Urothelium cell line (cell line): ENCODE measurements around the gene PSMD4.
A peak's percentile ranks its signal among the peaks of the same experiment; 100 is the strongest.

ENCODE experiments used
- DNase-seq: peaks from one replicate; pipeline ENCODE4 v3.0.0; 2011; ENCODE audit warnings: low spot score, mixed read lengths
- FAIRE-seq: peaks from 2 replicates; lab custom pipeline; 2011; peaks lifted over from hg19 to GRCh38; lab: Jason Lieb, UNC

The PSMD4 gene

DNA sequence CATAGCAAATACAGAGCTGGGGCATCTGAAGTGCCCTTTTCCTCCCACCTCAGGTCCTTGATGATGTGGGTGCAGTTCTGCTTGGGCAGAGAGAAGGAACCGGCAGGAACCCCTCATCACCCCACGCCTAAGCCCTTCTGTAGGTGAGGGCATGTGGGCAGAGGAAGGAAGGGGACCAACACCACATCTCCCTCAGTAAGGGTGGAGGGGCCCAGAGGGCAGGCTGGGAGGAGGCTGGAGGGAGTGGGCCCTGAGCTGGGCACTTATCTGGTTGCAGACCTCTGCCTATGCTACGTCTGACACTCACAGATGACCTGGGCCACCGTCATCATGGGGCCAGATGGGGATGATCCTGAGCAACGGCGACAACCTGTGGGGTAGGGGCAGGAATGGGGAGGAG is 38.6 kb downstream of the PSMD4 start:
- DNase-seq (no peak), FAIRE-seq (no peak)

DNA sequence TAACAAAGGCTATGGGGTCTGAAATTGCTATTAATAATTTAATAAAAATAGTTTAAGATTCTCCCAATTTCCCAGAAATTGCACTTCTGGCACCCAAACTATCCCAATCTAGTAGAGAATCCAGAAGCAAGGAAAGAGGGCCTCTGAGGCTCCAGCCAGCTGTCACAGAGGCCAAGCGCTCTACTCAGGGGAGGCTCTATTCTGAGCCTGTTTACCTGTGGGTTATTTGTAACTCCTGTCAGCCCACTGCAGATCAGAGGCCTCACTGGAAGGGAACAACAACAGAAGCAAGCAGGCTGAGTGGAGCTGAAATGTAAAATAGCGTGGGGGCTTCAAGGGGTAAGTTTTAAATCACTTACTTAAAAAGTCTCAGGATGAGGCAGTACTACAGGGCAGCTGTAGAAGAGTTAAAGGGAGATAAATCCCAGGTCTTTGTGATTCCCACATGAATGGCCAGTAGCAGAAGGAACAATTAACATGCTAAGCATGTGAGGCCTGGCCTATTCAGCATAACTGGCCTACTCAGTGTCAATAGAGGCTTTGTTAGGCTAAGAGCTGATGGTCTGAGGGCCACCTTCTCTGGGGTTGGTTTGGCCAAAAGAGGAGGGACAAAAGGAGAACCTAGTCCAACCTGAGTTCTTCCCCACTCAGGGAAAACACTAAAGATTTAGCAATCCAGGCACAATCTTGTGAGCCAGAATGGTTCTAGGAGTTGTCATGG is 40.4 kb downstream of the PSMD4 start:
- FAIRE-seq (no peak), DNase-seq (no peak)

DNA sequence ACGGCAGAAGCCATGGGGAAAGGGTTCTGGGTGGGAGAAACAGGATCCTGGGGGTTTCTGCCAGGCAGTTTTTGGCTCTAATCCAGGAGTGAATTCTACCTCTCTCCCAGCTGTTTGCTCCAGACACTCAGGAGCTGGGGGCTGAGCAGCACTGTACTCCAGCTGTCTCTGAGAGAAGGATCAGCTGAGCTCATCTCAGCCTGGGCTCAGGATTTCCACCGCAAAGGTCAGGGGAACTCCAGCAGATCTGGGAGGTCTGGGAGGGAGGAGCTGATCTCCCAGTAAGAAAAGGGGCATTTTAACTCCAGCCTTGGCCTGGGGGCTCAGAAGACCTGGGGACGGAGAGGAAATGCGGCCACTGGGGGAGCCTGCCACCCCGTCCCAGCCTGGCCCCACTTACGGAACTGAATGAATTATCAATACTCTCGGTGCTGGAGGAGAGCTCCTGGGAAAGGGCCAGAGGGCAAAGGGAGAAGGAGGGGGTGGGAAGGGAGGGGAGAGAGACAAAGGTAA is 55.3 kb downstream of the PSMD4 start:
- no peak for DNase-seq
- no peak for FAIRE-seq

DNA sequence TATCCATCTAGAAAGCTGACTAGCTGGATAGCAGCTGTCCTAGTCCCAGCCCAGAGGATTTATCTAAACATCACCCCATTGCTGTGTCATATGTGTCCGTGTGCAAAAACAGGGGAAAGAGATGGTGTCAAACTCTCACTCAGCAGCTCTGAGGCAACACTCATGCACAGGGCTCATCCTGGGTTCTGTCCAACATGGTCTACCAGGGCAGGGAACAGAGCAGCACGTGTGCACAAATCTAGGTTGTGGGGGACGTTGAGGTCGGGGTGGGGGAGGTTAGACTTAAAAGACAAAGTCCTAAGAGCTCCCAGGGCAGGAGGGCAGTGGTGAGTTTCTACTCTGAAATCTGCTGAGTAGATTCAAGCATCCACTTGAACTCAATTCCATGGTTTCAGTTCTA is 56.5 kb downstream of the PSMD4 start:
- DNase-seq, result no peak
- no peak for FAIRE-seq

DNA sequence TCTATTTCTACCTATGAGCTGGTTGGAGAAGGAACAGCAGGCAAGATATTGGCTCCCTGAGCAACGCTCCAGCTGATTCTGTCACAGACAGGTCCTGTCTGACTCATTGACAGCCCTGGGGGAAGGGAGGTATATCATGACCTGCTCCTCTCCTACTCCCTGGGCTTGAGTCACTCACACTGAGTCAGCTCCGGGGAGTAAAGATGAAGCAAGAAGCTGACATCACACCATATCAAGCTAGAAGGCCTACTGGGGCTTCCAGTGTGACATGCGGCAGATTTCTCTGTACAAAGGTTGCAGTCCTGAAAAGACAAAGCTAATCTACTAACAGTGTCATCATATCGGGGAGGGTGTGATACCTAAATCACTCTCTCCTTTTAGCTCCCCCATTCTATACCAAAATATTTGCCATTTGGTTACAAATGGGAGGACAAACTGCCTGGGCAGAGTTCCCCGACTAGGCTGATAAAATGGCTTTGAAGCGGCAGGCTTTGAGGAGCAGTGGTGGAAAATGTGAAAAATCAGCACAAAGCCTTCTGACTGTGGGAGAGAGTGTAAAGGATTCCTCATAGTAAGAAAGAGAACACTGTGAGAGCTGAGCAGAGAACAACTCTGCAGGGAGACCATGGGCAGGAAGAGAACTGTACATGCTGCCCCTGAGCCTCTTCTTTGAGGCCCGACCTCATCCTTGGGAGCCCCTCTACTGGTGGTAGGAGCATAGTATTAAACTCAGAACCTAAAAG is 57.2 kb downstream of the PSMD4 start:
- FAIRE-seq (no peak), DNase-seq (peak; percentile 96)

DNA sequence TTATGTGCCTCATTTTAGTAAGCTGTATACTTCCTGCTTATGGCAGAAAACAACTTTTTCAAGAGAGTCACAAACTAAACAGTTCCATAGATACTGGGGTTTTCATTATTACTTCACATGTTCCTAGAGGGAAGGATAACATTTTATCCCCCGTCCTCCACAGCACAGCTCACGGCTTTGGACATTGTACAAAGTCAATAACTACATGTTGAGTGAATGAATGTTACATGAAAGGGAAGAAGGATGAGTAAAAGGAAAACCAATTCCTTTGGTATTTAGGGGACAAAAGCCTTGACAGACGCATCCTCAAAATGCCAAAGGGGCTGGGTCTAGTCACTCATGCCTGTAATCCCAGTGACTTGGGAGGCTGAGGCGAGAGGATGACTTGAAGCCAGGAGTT is 57.9 kb downstream of the PSMD4 start:
- DNase-seq (no peak), FAIRE-seq (no peak)

- DNase-seq (no peak), FAIRE-seq (no peak)
These were observed 58.3 kb downstream of the PSMD4 start for GRCh38 chr1:151312826-151313225.

DNA sequence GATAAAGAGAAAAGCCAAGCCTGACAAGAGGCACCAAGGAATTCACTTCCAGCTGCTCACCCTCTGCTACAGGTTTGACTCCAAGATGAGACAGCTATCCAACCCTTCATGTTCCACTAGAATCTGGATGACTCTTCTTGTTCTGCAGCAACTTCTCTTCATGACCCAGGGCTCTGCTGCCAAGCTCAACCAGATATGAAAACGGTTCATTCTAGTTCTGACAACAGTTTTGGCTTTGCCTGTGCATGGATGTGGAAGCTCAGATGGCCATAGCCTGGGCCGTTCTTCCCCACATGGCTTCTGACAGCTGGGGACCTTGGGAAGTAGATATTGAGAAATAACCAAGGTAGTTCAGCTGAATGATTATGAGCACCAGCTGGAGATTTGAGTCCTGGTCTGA is 59.0 kb downstream of the PSMD4 start:
- DNase-seq, result no peak
- no peak for FAIRE-seq

GRCh38 chr1:151314137-151314875 is 59.8 kb downstream of the PSMD4 start:
- DNase-seq (peak; percentile 72), FAIRE-seq (no peak)

DNA sequence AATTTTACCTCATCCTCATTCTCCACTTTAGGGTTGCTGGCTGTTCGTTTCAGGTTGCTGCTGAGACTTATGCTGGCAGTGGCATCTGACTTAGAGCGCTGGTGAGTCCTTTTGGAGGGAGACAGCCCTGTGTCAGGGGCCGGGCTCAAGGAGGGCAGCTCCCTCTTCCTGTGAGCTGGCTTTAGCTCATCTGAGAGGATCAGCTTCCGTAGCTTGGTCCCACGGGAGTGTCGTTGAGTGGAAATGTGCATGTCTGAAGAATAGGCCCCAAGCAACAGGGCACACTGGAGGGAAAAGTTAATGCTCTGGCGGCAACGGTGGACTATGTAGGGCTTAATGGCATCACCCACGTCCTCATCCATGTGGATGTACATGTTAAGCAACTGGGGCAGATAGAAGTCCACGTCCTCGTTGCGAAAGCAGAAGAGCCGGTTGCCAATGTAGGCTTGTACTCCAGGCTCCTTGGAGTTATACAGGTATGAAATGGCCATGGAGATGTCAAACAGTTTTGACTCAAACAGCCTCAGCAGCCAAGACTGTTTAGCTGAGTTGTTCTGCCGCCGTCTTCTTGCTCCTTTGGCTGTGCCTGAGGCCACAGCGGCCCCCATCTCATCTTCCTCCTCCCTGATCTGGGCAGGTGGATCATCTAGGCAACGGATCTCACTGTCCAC is 61.2 kb downstream of the PSMD4 start:
- DNase-seq (no peak), FAIRE-seq (no peak)
